SH-SY5Y (cell line): ENCODE data around the gene SPPL3.

Experiments
- GATA2 ChIP-seq: IDR thresholded peaks from 2 replicates; pipeline ENCODE4 v1.6.1; 2011; ENCODE audit warnings: mild to moderate bottlenecking, low read depth, low read length
- GATA3 ChIP-seq: IDR thresholded peaks from 2 replicates; pipeline ENCODE4 v1.6.1; 2011; ENCODE audit warnings: low read depth, mild to moderate bottlenecking, low read length, moderate library complexity

Gene SPPL3

DNA sequence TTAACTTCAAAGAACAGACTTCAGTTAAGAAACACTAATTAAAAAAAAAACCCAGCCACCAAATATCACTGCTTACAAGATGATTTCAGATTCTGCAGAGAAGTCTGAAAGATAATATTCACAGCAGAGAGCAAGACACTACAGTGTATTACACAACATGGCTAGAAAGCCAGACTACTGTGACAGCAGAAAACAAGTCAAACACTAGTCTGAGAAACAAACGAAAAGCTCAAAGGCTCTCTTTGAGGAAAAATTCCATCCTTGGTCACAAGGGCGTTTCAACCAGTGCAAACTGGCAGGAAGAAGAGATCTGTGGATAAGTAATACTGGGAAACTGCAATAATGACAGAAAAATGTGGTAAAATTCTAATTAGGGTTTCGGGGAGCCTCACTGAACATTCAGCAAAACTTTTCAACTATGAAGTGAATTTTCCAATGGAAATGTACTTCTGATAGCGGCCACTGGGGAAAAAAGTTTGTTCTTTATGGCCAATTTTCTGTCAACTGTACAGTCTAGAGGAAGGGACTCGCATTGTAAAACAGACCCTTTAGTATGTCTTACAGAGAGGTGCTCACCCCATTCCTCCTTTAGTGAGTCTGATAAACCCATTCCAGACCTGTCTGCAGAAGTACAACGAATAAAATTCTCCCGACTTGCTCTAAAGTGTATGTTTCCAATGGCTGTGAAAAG, 128.2 kb downstream of the SPPL3 start:
- TF ChIP-seq GATA2: no peak

DNA sequence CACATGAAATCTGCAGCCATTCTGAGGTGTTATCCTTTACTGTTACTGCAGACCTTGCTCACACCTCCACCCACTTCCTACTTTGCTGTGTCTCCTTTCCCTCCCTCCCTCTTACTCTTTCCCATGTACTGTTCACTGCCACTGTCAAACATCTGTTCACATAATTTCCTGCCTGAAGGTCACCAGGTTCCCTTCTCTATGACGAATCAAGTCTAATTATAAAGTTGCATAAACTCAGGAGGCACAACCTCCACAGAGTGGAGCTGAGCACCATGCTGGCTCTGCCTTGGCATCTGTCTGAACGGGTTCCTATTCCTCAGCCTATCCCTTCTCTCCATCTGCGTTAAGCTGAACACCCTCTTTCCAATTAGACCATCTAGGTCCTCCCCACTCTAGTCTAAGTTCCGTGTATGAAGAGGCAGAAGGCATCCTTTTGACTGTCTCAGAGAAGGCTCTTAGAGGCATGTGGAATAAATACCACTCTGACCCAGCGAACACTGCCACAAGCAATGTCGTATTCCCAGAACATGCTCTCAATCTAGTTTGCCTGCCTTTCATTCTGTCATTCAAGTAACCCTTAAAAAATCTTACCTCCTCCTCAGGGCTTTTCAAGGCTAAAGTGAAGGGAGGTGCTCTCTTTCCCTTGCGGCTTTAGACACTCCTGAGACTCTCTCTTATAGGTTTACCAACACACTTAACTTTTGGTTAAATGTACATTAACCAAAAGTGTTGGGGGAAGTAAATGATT, 129.8 kb downstream of the SPPL3 start:
- no peak for TF ChIP-seq GATA2
- TF ChIP-seq GATA3: no peak

DNA sequence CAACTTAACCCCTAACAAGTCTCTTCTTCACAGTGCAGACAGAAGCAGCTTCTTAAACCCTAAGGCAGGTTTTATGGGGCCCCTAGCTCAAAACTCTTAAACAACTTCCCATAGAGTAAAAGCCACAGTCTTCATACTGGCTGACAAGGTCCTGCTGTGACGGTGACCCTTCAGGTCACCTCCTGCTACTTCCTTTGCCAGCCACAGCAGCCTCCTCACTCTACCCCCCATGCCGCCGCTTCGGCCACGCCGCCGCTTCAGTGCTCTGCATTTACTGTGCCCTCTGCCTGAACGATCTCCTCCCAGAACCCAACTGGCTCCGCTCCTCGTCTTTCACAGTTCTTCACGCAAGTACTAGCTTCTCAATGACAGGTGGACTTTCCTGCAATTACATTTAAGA, 133.1 kb downstream of the SPPL3 start:
- TF ChIP-seq GATA3 (no peak), GATA2 (no peak)

DNA sequence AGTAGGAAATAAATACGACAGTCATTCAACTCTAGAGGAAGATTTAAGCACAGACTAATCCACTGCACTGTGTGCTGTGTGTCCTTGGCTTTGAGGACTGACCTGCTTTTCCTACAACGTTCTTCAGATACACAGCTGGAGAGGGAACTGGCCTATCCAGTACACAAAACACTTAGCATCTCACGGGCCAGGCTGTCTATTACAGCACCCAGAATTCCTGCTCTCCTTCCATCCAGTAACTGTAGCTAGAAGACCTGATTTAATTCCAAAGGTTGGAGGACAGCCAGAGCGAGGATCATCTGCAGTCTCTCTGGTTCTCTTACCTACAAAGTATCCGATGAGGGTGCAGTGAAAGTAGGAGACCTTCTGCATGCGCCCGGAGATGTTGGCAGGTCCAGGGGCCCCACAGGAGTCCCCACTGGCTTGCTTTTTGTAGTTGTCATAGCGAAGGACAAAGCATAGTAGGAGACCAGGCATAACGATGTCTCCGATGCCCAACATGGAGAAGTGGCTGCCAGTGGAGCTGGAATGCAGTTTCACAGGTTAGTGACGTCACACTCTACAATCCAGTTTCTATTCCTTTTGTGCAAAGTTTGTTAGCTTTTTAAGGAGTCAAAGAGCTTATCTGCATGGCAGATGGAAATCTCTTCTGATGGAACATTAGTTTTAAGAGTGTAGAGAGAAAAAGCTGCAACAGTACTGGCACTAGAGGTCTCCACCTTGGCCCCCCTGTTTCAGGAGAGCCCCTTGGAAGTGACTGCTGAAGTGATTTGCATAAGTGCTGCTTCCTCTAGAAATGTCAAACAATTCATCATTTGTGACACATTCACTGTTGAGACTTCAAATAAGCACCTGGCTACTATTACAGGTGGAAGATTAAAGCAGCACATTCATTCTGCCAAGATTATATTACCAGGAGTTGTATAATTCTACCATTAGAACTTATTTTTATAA, 136.8 kb downstream of the SPPL3 start:
- TF ChIP-seq GATA3 (no peak), GATA2 (no peak)

DNA sequence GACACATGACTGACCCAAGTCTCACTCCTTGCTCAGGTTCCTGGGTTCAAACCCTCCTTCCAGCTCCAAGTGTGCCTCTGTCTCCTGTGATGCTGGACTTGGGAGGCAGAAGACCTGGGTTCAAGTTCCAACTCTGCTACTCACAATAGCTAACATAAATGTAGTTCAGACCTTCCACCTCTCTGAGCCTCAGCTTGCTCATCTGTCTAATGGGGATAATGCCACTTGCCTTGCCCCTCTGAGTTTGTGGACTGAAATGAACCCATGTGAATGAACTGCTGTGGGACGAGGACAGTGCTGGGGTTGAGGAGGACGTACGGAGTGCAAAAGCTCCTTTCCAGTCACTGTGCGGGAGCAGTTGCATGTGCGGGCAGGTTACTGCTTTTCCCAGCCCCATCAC, 137.6 kb downstream of the SPPL3 start:
- TF ChIP-seq GATA3 (no peak), GATA2 (no peak)

DNA sequence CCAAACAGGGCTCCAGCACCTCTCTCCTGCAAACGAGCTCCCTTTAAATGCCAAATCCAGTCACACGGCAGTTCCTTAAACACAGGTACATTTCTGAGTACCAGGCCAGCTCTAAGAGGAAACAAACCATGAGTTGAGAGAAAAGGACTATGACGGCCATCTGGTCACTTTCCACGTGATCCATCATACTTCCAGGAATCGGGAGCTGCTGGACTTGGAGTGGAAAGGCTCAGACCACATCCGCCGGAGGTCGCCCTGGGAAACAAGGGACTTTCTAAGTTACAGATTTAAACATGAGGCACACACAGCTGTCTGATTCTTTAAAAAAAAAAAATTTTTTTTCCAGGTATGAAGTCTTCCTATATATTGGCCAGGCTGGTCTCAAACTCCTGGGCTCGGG, 139.3 kb downstream of the SPPL3 start:
- TF ChIP-seq GATA3 (no peak), GATA2 (no peak)

DNA sequence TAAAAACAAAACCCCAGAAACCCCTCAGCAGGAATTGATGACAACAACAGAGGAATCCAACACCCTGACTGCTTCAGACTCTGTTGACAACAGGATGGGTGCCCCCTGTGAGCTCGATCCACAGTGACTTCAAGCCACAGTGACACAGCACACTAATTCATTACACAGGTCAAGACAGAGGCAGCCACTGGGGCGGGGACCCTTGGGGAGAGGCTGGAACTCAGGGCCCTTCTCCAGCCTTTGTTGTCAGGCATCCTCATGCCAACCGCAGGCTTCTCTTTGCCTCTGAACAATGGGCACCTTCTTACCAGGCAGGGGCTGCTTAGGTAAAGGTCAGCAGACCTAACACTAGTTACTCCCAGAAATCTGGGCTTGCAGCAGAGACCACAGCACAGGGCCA, 140.9 kb downstream of the SPPL3 start:
- TF ChIP-seq GATA3: no peak
- TF ChIP-seq GATA2: no peak

DNA sequence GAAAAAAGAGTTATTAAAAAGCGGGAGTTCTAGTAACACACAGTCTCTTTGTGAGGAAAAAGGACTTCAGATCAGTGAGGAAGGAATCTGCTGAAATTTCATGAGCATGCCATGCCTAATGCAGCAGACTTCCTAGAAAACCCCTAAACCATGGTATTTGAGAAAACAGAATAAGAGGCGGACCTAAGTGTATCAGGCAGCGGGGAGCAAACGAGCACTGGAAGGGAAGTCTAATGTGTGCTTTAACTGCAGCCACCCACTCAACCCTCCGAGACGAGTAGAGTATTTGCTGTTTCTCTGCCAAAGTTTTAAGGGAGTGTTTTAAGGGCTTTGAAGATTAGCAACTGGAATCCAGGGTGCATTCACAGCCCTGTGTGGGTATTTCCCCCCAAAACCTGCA, 142.1 kb downstream of the SPPL3 start:
- TF ChIP-seq GATA2: no peak
- TF ChIP-seq GATA3: no peak

DNA sequence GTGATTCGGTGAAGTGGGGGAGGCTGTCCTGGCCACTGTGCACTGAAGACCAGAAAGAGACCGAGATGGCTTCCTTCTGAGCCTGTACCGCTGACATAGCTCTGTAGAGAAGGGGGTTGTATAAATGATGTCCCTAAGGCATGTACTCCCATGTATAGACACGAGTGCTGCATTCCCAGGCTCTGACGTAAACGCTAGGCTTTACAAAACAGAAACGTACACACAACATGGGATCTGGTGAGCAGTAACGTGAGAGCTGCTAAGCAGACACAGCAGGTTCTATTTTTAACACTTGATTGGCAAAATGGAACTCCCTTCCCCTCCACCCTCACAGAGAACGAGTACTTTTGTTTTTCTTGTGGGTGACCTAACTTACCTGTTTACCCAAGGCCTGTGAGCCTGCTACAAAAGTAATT, 142.6 kb downstream of the SPPL3 start:
- TF ChIP-seq GATA3 (no peak), GATA2 (no peak)

DNA sequence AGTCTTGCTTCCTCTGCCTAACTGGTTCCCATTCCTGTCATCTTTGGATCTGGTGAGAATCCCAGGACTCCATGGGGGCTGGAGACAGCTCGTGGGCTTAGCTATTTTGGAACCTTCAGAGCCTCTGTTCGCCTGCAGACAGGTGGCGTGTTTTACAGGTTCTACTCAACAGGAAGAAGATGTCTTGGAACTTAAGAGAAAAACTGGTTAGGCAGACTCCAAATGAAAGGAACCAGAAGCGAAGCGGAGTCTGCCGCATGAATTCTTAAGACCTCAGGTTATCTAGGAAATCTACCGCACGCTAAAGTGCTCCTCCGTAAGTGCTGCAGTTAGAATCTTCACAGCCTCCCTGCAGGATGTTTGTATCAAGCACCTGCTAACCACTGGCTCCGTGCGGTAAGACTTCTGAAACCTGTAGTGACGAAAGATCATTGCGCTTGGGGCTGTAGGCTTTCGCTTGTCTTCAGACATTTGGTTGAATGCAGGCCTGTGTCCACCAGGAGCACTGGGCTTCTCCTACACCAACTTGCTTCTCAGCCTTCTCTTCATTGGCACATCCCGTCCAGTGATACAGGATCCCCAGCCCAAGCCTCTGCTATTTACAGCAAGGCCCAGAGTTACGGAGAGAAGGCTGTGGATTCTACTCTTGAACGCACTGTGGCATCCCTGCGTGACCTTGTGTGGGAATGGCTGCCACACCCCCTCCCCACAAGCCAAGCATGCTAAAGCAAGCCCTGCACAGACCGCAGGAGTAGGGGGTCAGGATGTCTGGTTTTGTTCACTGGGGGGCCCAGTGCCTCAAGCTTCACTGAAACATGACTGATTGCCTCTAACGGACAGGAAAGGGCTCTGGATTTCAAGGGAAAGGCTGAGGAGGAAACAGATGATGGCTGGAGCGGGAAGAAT, 143.6 kb downstream of the SPPL3 start:
- TF ChIP-seq GATA3: no peak
- TF ChIP-seq GATA2: no peak

DNA sequence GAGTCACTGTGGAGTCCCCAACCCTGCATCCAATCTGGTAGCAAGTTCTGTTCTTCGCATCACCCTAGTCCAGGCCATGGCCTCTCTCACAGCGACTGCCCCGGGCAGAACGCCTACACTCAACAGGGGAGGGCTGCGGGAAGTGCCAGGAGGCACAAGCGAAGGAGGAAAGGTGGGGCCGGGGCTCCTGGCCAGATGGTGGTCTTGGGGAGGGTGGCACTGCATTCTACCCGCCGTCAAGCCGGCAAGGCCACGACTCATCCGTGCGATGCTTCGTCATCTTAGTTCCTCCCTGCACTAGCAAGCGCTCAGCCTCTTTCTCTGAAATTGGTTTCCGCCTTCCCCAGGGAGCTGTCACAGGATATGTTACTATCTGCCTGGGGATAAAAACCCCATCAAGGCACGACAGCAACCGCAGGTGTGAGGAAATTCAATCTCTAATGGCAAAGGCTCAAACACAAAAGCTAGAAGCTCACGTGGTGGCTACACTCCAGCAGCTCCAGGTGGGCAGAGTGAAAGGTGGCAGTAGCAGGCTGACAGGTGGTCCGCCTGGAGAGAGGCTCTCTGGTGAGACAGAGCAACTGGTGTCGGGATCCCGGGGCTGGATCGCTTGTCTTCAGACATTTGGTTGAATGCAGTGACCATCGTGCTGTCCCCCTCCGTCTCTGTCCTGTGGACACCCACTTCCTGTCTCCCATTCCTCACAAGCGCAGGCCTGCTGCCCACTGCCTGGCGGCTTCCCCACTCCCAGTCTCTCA, 144.4 kb downstream of the SPPL3 start:
- TF ChIP-seq GATA3: no peak
- TF ChIP-seq GATA2: no peak

DNA sequence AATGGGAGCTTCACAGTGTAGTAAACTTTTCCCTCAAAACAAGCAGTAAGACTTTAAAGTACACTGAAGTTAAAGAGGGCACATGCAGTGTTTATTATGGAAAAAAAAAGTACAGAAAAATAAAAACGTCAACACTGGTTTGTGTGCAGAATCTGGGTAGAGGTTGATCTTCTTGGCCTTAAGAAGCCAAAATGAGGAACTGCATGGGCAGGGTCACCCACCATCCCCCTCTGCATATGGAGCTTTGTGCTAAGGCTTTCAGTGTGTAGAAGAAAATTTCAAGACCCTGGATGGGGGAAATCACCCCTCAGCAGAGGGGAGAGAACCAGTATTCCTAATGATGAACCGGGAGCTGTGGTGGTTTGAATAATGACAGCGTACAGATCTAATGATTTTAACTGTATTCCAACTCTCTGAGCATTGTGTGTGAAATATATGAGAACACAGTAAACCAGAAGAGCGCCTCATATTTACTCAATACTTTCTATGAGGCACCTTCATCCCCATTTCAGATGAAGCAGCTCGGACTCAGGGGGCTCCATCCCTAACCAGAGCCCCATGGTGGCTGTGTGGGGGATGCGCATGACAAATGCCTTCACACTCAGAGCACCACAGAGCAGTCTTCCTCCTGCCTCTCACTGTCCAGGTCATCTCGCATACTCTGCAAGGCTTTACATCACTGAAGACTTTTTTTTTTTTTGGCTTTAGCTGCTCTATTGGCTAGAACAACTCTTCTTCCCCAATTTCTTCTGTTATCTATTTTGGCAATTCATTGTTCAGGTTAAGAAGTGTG, 145.2 kb downstream of the SPPL3 start:
- no peak for TF ChIP-seq GATA2
- TF ChIP-seq GATA3: no peak

DNA sequence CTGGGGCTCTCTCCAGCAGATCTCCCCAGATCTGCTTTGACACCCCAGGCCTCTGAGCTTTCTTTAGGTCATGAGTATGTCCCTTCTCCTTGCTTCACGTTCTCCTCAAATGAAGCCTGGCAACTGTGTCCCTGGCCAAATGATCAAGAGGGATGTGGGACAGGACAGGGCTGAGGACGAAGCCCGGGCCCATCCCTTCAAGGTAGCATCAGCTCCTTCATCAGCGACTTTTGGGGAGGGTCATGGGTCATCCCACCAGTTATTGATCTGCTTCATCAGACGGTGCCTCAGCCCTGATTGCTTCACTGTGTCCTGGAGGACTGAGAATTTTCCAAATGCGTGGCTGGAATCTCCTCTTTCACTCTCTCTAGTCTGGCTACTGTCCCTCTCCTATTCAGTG, 146.2 kb downstream of the SPPL3 start:
- TF ChIP-seq GATA3 (no peak), GATA2 (no peak)
